Gastrocnemius medialis (tissue), 4 donors: Measurements from ENCODE around the gene APBA1. TPM values are rescaled to one million over a fixed set of nuclear protein-coding genes. Genes with fewer than 3 reads are reported as not detected.

Experiments
- ATAC-seq, 2 donors: fragments of 150-250 bp; one replicate each; pipeline ENCODE4 v1.9.1; 2016
- DNase-seq, 2 donors: peaks; one replicate each; pipeline ENCODE4 v3.0.0-alpha.2; 2019
- H3K27ac ChIP-seq, 4 donors: fragments of 200-600 bp; sonication (generic); 1 replicate in 1 of 4; 2 replicates in 3 of 4; pipeline ENCODE4 v1.5.1; 2016 to 2018; ENCODE audit warnings: mild to moderate bottlenecking in 2 of 4, moderate library complexity in 1 of 4
- H3K27me3 ChIP-seq, 3 donors: fragments of 200-600 bp; sonication (generic) in 2 of 3; 1 replicate in 1 of 3; 2 replicates in 2 of 3; pipeline versions ENCODE4 v1.5.1 to v1.6.0; 2016 to 2019; ENCODE audit warnings: mild to moderate bottlenecking in 1 of 3, moderate library complexity in 1 of 3
- H3K36me3 ChIP-seq, 2 donors: fragments of 200-600 bp; sonication (generic) in 1 of 2; one replicate each; pipeline ENCODE4 v1.5.1; 2017 to 2018
- H3K4me1 ChIP-seq, 2 donors: fragments of 200-600 bp; sonication (generic) in 1 of 2; one replicate each; pipeline ENCODE4 v1.5.1; 2016 to 2017; ENCODE audit warnings: mild to moderate bottlenecking in 2 of 2
- H3K4me3 ChIP-seq, 4 donors: fragments of 200-600 bp; sonication (generic) in 3 of 4; 1 replicate in 1 of 4; 2 replicates in 3 of 4; pipeline ENCODE4 v1.5.1; 2016 to 2019; ENCODE audit warnings: mild to moderate bottlenecking in 2 of 4
- H3K9me3 ChIP-seq, 3 donors: fragments of 200-600 bp; sonication (generic) in 2 of 3; 1 replicate in 1 of 3; 2 replicates in 2 of 3; pipeline ENCODE4 v1.5.1; 2016 to 2019
- POLR2A ChIP-seq, 2 donors: fragments of 450-650 bp; IDR thresholded peaks; one replicate each; pipeline ENCODE4 v1.6.1; 2017; ENCODE audit warnings: antibody characterized with exemption in 2 of 2, mild to moderate bottlenecking in 2 of 2, moderate library complexity in 2 of 2
- in situ Hi-C, 4 donors: fragments of 200-750 bp; cut with MboI; loops; one replicate each; pipeline versions ENCODE4 v1.15.0 to v1.8.0; 2017; ENCODE audit warnings: low sequenced_read_pairs in 4 of 4
- intact Hi-C: fragments of 100-400 bp; cut with DNase I; formaldehyde crosslinking; loops from one replicate; pipeline ENCODE4 v1.15.1; 2023; ENCODE audit warnings: low total_unique reads
- total RNA-seq, 4 donors: library from RNA; depleted of rRNA; stranded (reverse); fragments of >200 nt; gene quantifications; one replicate each; pipeline versions ENCODE4 v1.1.0 to v1.2.3, GENCODE V29; 2016
- TF ChIP-seq, protein P1 (sequence below), 5 experiments: fragments of 450-650 bp in 3 of 5; fragments of 200-600 bp in 2 of 5; sonication (generic) in 2 of 5; IDR thresholded peaks in 4 of 5; conservative IDR thresholded peaks in 1 of 5; 1 replicate in 4 of 5; 2 replicates in 1 of 5; pipeline ENCODE4 v1.5.1; 2016 to 2019; ENCODE audit warnings: antibody characterized with exemption in 5 of 5, mild to moderate bottlenecking in 3 of 5, moderate library complexity in 3 of 5

Gene APBA1
- total RNA-seq, 4 donors from 2014 or later: 0.61 to 2.3 (median 1.4) TPM

DNA sequence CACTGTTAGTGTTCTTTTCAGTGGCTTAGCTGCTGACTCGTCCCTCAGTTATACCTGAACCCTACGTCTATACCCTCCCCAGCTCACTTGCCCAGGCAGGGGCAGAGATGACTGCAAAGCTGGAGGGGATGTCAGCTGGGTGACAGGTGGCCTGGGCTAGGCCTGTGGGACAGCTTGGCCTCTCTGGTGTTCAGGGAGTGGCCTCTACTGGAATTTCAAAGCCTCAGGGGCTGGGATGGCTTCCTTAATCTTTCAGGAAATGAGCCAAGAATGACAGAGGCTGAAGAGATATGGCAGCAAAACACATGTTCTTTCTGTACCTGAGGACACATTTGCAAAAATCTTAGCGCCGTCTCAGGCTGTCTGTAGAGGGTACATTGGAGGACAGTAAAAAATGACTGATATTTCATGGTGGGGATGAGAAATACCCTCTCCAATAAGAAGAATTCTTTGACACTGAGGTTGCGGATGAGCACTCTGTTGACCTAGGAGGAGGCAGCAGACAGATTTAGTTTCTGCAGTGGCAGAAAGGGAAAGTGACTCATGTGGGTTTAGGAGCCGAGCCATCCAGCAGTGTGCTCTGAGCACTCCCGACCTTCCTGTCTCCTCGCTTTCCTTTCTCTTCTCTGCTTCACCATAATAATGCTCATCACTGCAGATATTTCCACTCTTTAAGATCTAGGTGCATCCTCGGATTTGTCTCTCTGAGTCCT, 292.7 kb downstream of the APBA1 start:
- intact Hi-C loops (no loop called here), in situ Hi-C loops (loop anchor here in 1 of 4 donors (25.0 kb wide), 1 partner anchor 1233 kb away; no protein-coding TSS in a partner anchor)
- peak overlapping the region; percentile 90 to 98 (median 96) for H3K27ac ChIP-seq
- H3K36me3 ChIP-seq: no peaks in the 10 kb centered on the region
- TF ChIP-seq, protein P1, sequence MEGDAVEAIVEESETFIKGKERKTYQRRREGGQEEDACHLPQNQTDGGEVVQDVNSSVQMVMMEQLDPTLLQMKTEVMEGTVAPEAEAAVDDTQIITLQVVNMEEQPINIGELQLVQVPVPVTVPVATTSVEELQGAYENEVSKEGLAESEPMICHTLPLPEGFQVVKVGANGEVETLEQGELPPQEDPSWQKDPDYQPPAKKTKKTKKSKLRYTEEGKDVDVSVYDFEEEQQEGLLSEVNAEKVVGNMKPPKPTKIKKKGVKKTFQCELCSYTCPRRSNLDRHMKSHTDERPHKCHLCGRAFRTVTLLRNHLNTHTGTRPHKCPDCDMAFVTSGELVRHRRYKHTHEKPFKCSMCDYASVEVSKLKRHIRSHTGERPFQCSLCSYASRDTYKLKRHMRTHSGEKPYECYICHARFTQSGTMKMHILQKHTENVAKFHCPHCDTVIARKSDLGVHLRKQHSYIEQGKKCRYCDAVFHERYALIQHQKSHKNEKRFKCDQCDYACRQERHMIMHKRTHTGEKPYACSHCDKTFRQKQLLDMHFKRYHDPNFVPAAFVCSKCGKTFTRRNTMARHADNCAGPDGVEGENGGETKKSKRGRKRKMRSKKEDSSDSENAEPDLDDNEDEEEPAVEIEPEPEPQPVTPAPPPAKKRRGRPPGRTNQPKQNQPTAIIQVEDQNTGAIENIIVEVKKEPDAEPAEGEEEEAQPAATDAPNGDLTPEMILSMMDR (IDR thresholded peaks at IDR 0.05 in 4 of 5, conservative IDR thresholded peaks at IDR 0.05 in 1 of 5): no peak
- TF ChIP-seq POLR2A (IDR thresholded peaks at IDR 0.05): peak; percentile 28 to 44
- no peaks in the 10 kb centered on the region for H3K27me3 ChIP-seq
- no peaks in the 10 kb centered on the region for H3K9me3 ChIP-seq
- DNase-seq: peak; percentile 85 to 90
- peaks cover 61 to 64% of the 10 kb centered on the region in 2 donors for H3K4me1 ChIP-seq
- peak overlapping the region; percentile 42 to 56 (median 45) for H3K4me3 ChIP-seq
- ATAC-seq: peak; percentile 86

GRCh38 chr9:69377981-69378380, 294.2 kb downstream of the APBA1 start:
- peaks cover 57 to 63% of the 10 kb centered on the region in 2 donors for H3K4me1 ChIP-seq

More at GRCh38 chr9:69377981-69378380, 294.2 kb downstream of the APBA1 start:
- Histone ChIP-seq H3K27ac (peak overlapping the region; percentile 90 to 98 (median 96)), H3K36me3 (no peaks in the 10 kb centered on the region), H3K27me3 (no peaks in the 10 kb centered on the region), H3K4me3 (no peak overlapping the region), H3K9me3 (no peaks in the 10 kb centered on the region)
- intact Hi-C loops: no loop called here
- ATAC-seq: no peak
- TF ChIP-seq POLR2A (IDR thresholded peaks at IDR 0.05): no peak
- TF ChIP-seq, protein P1 (IDR thresholded peaks at IDR 0.05 in 4 of 5, conservative IDR thresholded peaks at IDR 0.05 in 1 of 5): no peak
- DNase-seq: no peak
- in situ Hi-C loops: loop anchor here in 1 of 4 donors (25.0 kb wide), 1 partner anchor 1234 kb away; no protein-coding TSS in a partner anchor

Other genes with a start within 250 kb of the APBA1 start
- gene PTAR1, start 87.6 kb upstream of the APBA1 start, total RNA-seq: 10 to 100 TPM; 26.5 to 52.4 (median 40.6) TPM
- gene CFAP95, start 148.4 kb upstream of the APBA1 start, total RNA-seq: not detected